MM.1S (cell line): ENCODE data around the gene CHCHD3.

Source experiments
- DNase-seq: peaks from one replicate; pipeline ENCODE4 v3.0.0-alpha.2; 2015
- H2AFZ ChIP-seq: fragments of 300-600 bp; sonication (generic); 2 replicates; pipeline ENCODE4 v1.6.0; 2016; ENCODE audit warnings: antibody characterized with exemption, low read length
- H3F3A ChIP-seq: fragments of 300-600 bp; sonication (generic); 2 replicates; pipeline ENCODE4 v1.6.1; 2016; ENCODE audit warnings: mild to moderate bottlenecking, antibody characterized with exemption, low read length, moderate library complexity, mixed read lengths; ENCODE audit not compliant: insufficient read depth
- H3K27ac ChIP-seq: fragments of 300-600 bp; sonication (generic); 2 replicates; pipeline ENCODE4 v1.5.1; 2016; ENCODE audit warnings: mild to moderate bottlenecking, low read length
- H3K27me3 ChIP-seq: fragments of 300-600 bp; sonication (generic); replicated peaks from 2 replicates; pipeline ENCODE4 v1.6.0; 2016; ENCODE audit warnings: low read length; ENCODE audit not compliant: insufficient read depth
- H3K36me3 ChIP-seq: fragments of 300-600 bp; sonication (generic); replicated peaks from 2 replicates; pipeline ENCODE4 v1.6.1; 2016; ENCODE audit warnings: mild to moderate bottlenecking, low read length, mixed read lengths; ENCODE audit not compliant: insufficient read depth
- H3K4me1 ChIP-seq: fragments of 300-600 bp; sonication (generic); 2 replicates; pipeline ENCODE4 v1.6.1; 2016; ENCODE audit warnings: low read length, mixed read lengths
- H3K4me2 ChIP-seq: fragments of 300-600 bp; sonication (generic); 2 replicates; pipeline ENCODE4 v1.6.0; 2016; ENCODE audit warnings: low read depth, low read length
- H3K4me3 ChIP-seq: fragments of 300-600 bp; sonication (generic); 2 replicates; pipeline ENCODE4 v1.5.1; 2016; ENCODE audit warnings: low read length, mixed read lengths
- H3K79me2 ChIP-seq: fragments of 300-600 bp; sonication (generic); 2 replicates; pipeline ENCODE4 v1.6.1; 2016; ENCODE audit warnings: mixed run types, low read length, mixed read lengths
- H3K9ac ChIP-seq: fragments of 300-600 bp; sonication (generic); 2 replicates; pipeline ENCODE4 v1.6.1; 2016; ENCODE audit warnings: low read length, mixed read lengths
- H3K9me2 ChIP-seq: fragments of 300-600 bp; sonication (generic); replicated peaks from 2 replicates; pipeline ENCODE4 v1.6.1; 2016; ENCODE audit warnings: mild to moderate bottlenecking, low read length, mixed read lengths; ENCODE audit not compliant: insufficient read depth
- H3K9me3 ChIP-seq: fragments of 300-600 bp; sonication (generic); replicated peaks from 2 replicates; pipeline ENCODE4 v1.6.1; 2016; ENCODE audit warnings: mild to moderate bottlenecking, low read length, mixed read lengths; ENCODE audit not compliant: insufficient read depth
- H4K20me1 ChIP-seq: fragments of 300-600 bp; sonication (generic); 2 replicates; pipeline ENCODE4 v1.6.1; 2016; ENCODE audit warnings: mild to moderate bottlenecking, low read length, moderate library complexity, mixed read lengths; ENCODE audit not compliant: insufficient read depth
- EZH2 ChIP-seq: fragments of 300-600 bp; sonication (generic); optimal IDR thresholded peaks from 2 replicates; pipeline ENCODE3; 2017; ENCODE audit warnings: low read depth, mild to moderate bottlenecking, antibody characterized with exemption, low read length, mixed read lengths
- EZH2phosphoT487 ChIP-seq: fragments of 300-600 bp; sonication (generic); IDR thresholded peaks from 2 replicates; pipeline ENCODE4 v1.6.1; 2018; ENCODE audit warnings: antibody characterized with exemption, low read length
- TF ChIP-seq, protein P1 (sequence below): fragments of 300-600 bp; sonication (generic); IDR thresholded peaks from 2 replicates; pipeline ENCODE4 v1.5.1; 2016; ENCODE audit warnings: antibody characterized with exemption, low read length, mixed read lengths

Gene CHCHD3

DNA sequence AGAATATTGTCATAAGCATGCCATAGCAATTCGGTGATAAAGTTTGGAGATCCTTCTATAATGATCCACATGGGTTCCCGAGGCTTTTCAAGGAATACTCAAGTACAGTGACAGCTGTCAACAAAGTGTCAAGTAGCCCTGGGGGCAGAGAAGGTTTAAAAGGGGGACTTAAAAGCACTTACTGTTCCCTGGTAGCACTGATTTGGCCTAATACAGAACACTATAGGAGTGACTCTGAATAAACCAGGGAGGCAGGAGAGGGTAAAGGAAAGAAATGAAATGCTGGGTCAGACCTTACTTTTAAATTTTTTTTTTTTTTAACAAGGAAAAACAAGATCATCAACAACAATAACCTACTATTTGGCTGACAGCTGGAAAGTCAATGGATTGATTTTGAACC is 20.1 kb downstream of the CHCHD3 start:
- DNase-seq = no peak
- no peak overlapping the region for H2AFZ ChIP-seq
- no peak overlapping the region for H3K4me2 ChIP-seq
- 0 out of 2 replicates have a peak, but pooled peaks cover 3% of the 10 kb centered on the region for H3K36me3 ChIP-seq
- no peaks in the 10 kb centered on the region for H3F3A ChIP-seq
- H3K4me1 ChIP-seq = no peaks in the 10 kb centered on the region
- peaks cover 94% of the 10 kb centered on the region for H3K79me2 ChIP-seq
- peaks cover 5% of the 10 kb centered on the region; the same call in 1 of the 2 replicates for H4K20me1 ChIP-seq
- no peak overlapping the region for H3K9ac ChIP-seq
- no peak overlapping the region for H3K4me3 ChIP-seq
- no peaks in the 10 kb centered on the region for H3K9me2 ChIP-seq
- H3K9me3 ChIP-seq = no peaks in the 10 kb centered on the region
- H3K27ac ChIP-seq = no peak overlapping the region
- H3K27me3 ChIP-seq = no peaks in the 10 kb centered on the region
- no peak for TF ChIP-seq EZH2
- TF ChIP-seq, protein P1, sequence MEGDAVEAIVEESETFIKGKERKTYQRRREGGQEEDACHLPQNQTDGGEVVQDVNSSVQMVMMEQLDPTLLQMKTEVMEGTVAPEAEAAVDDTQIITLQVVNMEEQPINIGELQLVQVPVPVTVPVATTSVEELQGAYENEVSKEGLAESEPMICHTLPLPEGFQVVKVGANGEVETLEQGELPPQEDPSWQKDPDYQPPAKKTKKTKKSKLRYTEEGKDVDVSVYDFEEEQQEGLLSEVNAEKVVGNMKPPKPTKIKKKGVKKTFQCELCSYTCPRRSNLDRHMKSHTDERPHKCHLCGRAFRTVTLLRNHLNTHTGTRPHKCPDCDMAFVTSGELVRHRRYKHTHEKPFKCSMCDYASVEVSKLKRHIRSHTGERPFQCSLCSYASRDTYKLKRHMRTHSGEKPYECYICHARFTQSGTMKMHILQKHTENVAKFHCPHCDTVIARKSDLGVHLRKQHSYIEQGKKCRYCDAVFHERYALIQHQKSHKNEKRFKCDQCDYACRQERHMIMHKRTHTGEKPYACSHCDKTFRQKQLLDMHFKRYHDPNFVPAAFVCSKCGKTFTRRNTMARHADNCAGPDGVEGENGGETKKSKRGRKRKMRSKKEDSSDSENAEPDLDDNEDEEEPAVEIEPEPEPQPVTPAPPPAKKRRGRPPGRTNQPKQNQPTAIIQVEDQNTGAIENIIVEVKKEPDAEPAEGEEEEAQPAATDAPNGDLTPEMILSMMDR = no peak
- no peak for TF ChIP-seq EZH2phosphoT487

DNA sequence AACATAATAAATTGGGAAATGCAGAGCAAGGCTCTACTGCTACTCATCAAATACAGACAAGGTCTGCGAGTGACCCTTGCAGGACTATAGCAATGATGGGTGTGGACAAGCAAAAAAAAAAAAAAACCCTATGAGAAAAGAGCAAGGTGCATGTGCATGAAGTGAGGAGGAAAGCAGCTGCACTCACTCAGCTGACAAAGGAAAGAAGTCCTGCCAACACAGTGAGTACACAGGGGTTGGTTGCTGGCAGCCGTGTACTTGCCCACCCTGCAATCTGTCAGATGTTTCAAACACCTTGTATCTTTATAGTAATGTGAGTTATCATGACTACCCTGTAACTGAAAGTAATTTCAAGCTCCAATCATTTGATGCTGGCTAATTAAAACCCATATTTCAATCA is 20.5 kb downstream of the CHCHD3 start:
- 0 out of 2 replicates have a peak, but pooled peaks cover 3% of the 10 kb centered on the region for H3K36me3 ChIP-seq
- H3K4me1 ChIP-seq = no peaks in the 10 kb centered on the region
- H3K4me3 ChIP-seq = no peak overlapping the region
- no peak overlapping the region for H2AFZ ChIP-seq
- H3K4me2 ChIP-seq = no peak overlapping the region
- H3K79me2 ChIP-seq = peaks cover 94% of the 10 kb centered on the region
- peaks cover 9% of the 10 kb centered on the region; the same call in 1 of the 2 replicates for H4K20me1 ChIP-seq
- H3K9me2 ChIP-seq = no peaks in the 10 kb centered on the region
- no peak for DNase-seq
- no peaks in the 10 kb centered on the region for H3K27me3 ChIP-seq
- no peak overlapping the region for H3K9ac ChIP-seq
- H3K9me3 ChIP-seq = no peaks in the 10 kb centered on the region
- TF ChIP-seq EZH2 = no peak
- TF ChIP-seq, protein P1 = no peak
- TF ChIP-seq EZH2phosphoT487 = no peak
- H3K27ac ChIP-seq = no peak overlapping the region
- H3F3A ChIP-seq = no peaks in the 10 kb centered on the region

DNA sequence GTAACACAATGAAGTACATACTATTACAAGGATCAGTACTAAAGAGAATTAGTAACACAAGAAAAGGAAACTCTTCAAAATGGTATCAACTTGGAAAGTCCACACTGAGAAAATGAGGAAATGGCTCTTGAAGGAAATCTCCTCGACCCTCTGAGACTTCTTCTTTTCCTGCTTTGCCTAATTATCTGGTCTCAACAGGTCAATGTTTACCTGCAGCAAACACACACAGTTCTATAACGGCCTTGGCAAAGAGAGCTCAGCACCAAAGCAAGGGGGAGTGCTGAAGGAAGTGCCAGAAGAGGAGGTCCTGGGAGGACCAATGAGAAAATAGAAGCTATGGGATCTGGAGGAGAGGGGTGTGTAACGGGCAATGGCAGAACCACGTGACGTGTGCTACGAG is 21.9 kb downstream of the CHCHD3 start:
- H3F3A ChIP-seq = no peaks in the 10 kb centered on the region
- H3K36me3 ChIP-seq = 0 out of 2 replicates have a peak, but pooled peaks cover 2% of the 10 kb centered on the region
- no peak for TF ChIP-seq EZH2
- TF ChIP-seq, protein P1 = no peak
- no peak for TF ChIP-seq EZH2phosphoT487
- no peak overlapping the region for H3K4me3 ChIP-seq
- no peak overlapping the region for H3K27ac ChIP-seq
- H3K4me2 ChIP-seq = no peak overlapping the region
- H3K79me2 ChIP-seq = peaks cover 91% of the 10 kb centered on the region
- no peaks in the 10 kb centered on the region for H3K4me1 ChIP-seq
- H2AFZ ChIP-seq = no peak overlapping the region
- no peaks in the 10 kb centered on the region for H3K27me3 ChIP-seq
- no peaks in the 10 kb centered on the region for H3K9me3 ChIP-seq
- DNase-seq = no peak
- H4K20me1 ChIP-seq = peaks cover 11% of the 10 kb centered on the region; the same call in 1 of the 2 replicates
- no peak overlapping the region for H3K9ac ChIP-seq
- H3K9me2 ChIP-seq = no peaks in the 10 kb centered on the region
